HG02763 (cell line): ENCODE data around the gene TTLL13.
"Not testable (repeated sequence)": the region's sequence is repeated elsewhere in the genome, so short reads cannot be mapped to it uniquely, and the experiment has no call there.

Source experiments
- ATAC-seq: cut with Tn5 transposase; IDR thresholded peaks from one replicate; pipeline ENCODE4 v1.9.1; 2021; ENCODE audit warnings: mild to moderate bottlenecking, moderate library complexity; ENCODE audit not compliant: unreplicated experiment

The TTLL13 gene

GRCh38 chr15:90234096-90234988 is 15.0 kb upstream of the TTLL13 start, which contains the start of gene GDPGP1:
TSS of gene GDPGP1 (plus strand) at chr15:90234209. CDS start at chr15:90240909, 6,700 bp downstream.
- ATAC-seq, result no peak

- ATAC-seq, result no peak
Measured at GRCh38 chr15:90239371-90239770, 10.0 kb upstream of the TTLL13 start.

GRCh38 chr15:90240856-90241255 is 8.5 kb upstream of the TTLL13 start:
- no peak for ATAC-seq

- no peak for ATAC-seq
Measured at GRCh38 chr15:90241343-90242192, 7.8 kb upstream of the TTLL13 start.

GRCh38 chr15:90243943-90244639 is 5.3 kb upstream of the TTLL13 start:
- ATAC-seq, result no peak

- no peak for ATAC-seq
Measured at GRCh38 chr15:90248789-90249202, 560 bp upstream of the TTLL13 start.

GRCh38 chr15:90257776-90258175 is 8.4 kb downstream of the TTLL13 start:
- no peak for ATAC-seq

- ATAC-seq, result peak; percentile 66
Measured at GRCh38 chr15:90259524-90259923, 10.2 kb downstream of the TTLL13 start.

- not testable (repeated sequence) for ATAC-seq
Measured at GRCh38 chr15:90260731-90261130, 11.4 kb downstream of the TTLL13 start.

- no peak for ATAC-seq
Measured at GRCh38 chr15:90261811-90262210, 12.5 kb downstream of the TTLL13 start.

- ATAC-seq, result no peak
Measured at GRCh38 chr15:90262426-90262825, 13.1 kb downstream of the TTLL13 start.

- no peak for ATAC-seq
Measured at GRCh38 chr15:90264671-90265070, 15.3 kb downstream of the TTLL13 start.

- peak; percentile 90 for ATAC-seq
Measured at GRCh38 chr15:90265271-90266060, 16.1 kb downstream of the TTLL13 start, which contains the start of gene NGRN. TSS of gene NGRN (plus strand) at chr15:90265672. CDS start at chr15:90265713, 41 bp downstream.

- ATAC-seq, result peak; percentile 23
Measured at GRCh38 chr15:90266061-90266431, 16.7 kb downstream of the TTLL13 start.

GRCh38 chr15:90266485-90266884 is 17.1 kb downstream of the TTLL13 start:
- ATAC-seq, result no peak

- no peak for ATAC-seq
Measured at GRCh38 chr15:90268415-90268814, 19.1 kb downstream of the TTLL13 start.

- no peak for ATAC-seq
Measured at GRCh38 chr15:90270502-90271150, 21.3 kb downstream of the TTLL13 start.

GRCh38 chr15:90271459-90272166 is 22.3 kb downstream of the TTLL13 start:
- no peak for ATAC-seq

- ATAC-seq, result not testable (repeated sequence)
Measured at GRCh38 chr15:90278467-90278866, 29.1 kb downstream of the TTLL13 start.
